K562 (cell line): ENCODE results near the gene CACNA1E. TPM values are rescaled to one million over a fixed set of nuclear protein-coding genes. Genes with fewer than 3 reads are reported as not detected.
A peak's percentile ranks its signal among the peaks of the same experiment; 100 is the strongest.

ENCODE experiments used
- FOXA1 ChIP-seq: fragments of 450-650 bp; IDR thresholded peaks from 2 replicates; pipeline ENCODE4 v1.6.1; 2016; ENCODE audit warnings: mild to moderate bottlenecking, borderline replicate concordance
- HSF4 ChIP-seq: fragments of 250-450 bp; sonication (Bioruptor Pico); IDR thresholded peaks from 2 replicates; pipeline ENCODE4 v2.1.2; 2022; ENCODE audit warnings: mild to moderate bottlenecking, moderate library complexity, borderline replicate concordance
- LARP7 ChIP-seq: fragments of 450-650 bp; IDR thresholded peaks from 2 replicates; pipeline ENCODE4 v1.6.1; 2016
- MCM3 ChIP-seq: fragments of 450-650 bp; IDR thresholded peaks from 2 replicates; pipeline ENCODE4 v1.6.1; 2016
- PHF21A ChIP-seq: fragments of 450-650 bp; IDR thresholded peaks from 2 replicates; pipeline ENCODE4 v1.6.1; 2017; ENCODE audit warnings: low read depth, borderline replicate concordance
- RCOR1 ChIP-seq, 2 experiments: IDR thresholded peaks; 2 replicates each; pipeline ENCODE4 v1.6.1; 2012; ENCODE audit warnings: low read depth in 2 of 2, low read length in 2 of 2, borderline replicate concordance in 1 of 2, improper control_type of control experiment in 1 of 2
- SRSF1 ChIP-seq: fragments of 200-400 bp; formaldehyde crosslinking; IDR thresholded peaks from 2 replicates; pipeline ENCODE4 v1.6.1; 2017; ENCODE audit warnings: mild to moderate bottlenecking, low read depth, low read length, moderate library complexity
- polyA plus RNA-seq, 8 experiments: library from polyadenylated mRNA; depleted of rRNA in 4 of 8; stranded (reverse) in 5 of 8; unstranded in 3 of 8; fragments of >200 nt; fragmentation: Nextera tagmentation in 2 of 8; fragmentation: Illumina TruSeq in 1 of 8; extraction: Ambion mirVana in 2 of 8; extraction: Trizol in 1 of 8; gene quantifications; 2 replicates each; pipeline versions ENCODE4 v1.2.1 to v1.2.3, GENCODE V29; 2011 to 2014; ENCODE audit warnings: inconsistent platforms in 1 of 8, missing spikeins in 1 of 8
- total RNA-seq, 7 experiments: library from RNA; depleted of rRNA in 6 of 7; stranded (reverse); fragments of >200 nt in 6 of 7; fragmentation: Illumina TruSeq in 2 of 7; extraction: Trizol in 2 of 7; gene quantifications; 2 replicates each; pipeline versions ENCODE4 v1.2.1 to v1.2.3, GENCODE V29; 2011 to 2021; ENCODE audit warnings: low replicate concordance in 1 of 7
- TF ChIP-seq, protein P1 (sequence below), 2 experiments: fragments of 450-650 bp; formaldehyde crosslinking in 1 of 2; IDR thresholded peaks; 2 replicates each; pipeline versions ENCODE4 v1.4.0 to v1.6.1; 2014 to 2020; ENCODE audit warnings: mild to moderate bottlenecking in 2 of 2, borderline replicate concordance in 1 of 2, low read depth in 1 of 2
- TF ChIP-seq, protein P2 (sequence below), 3 experiments: IDR thresholded peaks in 2 of 3; conservative IDR thresholded peaks in 1 of 3; 2 replicates each; pipeline ENCODE4 v1.5.1; 2011 to 2012; ENCODE audit warnings: low read length in 3 of 3, mild to moderate bottlenecking in 3 of 3, control low read depth in 2 of 3, improper control_type of control experiment in 1 of 3, inconsistent platforms in 1 of 3, low read depth in 1 of 3, mixed read lengths in 1 of 3, moderate library complexity in 1 of 3; ENCODE audit not compliant: insufficient read depth in 2 of 3
- TF ChIP-seq, protein P3 (sequence below): fragments of 250-450 bp; sonication (Bioruptor Pico); IDR thresholded peaks from 2 replicates; pipeline ENCODE4 v1.5.0; 2021
- TF ChIP-seq, protein P4 (sequence below): fragments of 250-450 bp; sonication (Bioruptor Pico); IDR thresholded peaks from 2 replicates; pipeline ENCODE4 v1.8.0; 2021; ENCODE audit warnings: moderate library complexity, mild to moderate bottlenecking, inconsistent platforms

CACNA1E gene
- total and polyA plus RNA-seq, 9 of the 15 experiments (the other 6 are each of a cell fraction or from before 2014, with no cell fraction given), result under 0.01 to 0.04 TPM; not detected in 7

GRCh38 chr1:181737056-181737455, 253.7 kb downstream of the CACNA1E start (continued):
- TF ChIP-seq, protein P1, sequence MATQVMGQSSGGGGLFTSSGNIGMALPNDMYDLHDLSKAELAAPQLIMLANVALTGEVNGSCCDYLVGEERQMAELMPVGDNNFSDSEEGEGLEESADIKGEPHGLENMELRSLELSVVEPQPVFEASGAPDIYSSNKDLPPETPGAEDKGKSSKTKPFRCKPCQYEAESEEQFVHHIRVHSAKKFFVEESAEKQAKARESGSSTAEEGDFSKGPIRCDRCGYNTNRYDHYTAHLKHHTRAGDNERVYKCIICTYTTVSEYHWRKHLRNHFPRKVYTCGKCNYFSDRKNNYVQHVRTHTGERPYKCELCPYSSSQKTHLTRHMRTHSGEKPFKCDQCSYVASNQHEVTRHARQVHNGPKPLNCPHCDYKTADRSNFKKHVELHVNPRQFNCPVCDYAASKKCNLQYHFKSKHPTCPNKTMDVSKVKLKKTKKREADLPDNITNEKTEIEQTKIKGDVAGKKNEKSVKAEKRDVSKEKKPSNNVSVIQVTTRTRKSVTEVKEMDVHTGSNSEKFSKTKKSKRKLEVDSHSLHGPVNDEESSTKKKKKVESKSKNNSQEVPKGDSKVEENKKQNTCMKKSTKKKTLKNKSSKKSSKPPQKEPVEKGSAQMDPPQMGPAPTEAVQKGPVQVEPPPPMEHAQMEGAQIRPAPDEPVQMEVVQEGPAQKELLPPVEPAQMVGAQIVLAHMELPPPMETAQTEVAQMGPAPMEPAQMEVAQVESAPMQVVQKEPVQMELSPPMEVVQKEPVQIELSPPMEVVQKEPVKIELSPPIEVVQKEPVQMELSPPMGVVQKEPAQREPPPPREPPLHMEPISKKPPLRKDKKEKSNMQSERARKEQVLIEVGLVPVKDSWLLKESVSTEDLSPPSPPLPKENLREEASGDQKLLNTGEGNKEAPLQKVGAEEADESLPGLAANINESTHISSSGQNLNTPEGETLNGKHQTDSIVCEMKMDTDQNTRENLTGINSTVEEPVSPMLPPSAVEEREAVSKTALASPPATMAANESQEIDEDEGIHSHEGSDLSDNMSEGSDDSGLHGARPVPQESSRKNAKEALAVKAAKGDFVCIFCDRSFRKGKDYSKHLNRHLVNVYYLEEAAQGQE (IDR thresholded peaks at IDR 0.05; ENCODE audit: borderline replicate concordance), result peak; percentile 67; the same call in 1 of the 2 replicates
- TF ChIP-seq, protein P1 (CRISPR knock-in tag; IDR thresholded peaks at IDR 0.05; ENCODE audit: low read depth), result no peak
- no peak for TF ChIP-seq LARP7
- TF ChIP-seq, protein P2, sequence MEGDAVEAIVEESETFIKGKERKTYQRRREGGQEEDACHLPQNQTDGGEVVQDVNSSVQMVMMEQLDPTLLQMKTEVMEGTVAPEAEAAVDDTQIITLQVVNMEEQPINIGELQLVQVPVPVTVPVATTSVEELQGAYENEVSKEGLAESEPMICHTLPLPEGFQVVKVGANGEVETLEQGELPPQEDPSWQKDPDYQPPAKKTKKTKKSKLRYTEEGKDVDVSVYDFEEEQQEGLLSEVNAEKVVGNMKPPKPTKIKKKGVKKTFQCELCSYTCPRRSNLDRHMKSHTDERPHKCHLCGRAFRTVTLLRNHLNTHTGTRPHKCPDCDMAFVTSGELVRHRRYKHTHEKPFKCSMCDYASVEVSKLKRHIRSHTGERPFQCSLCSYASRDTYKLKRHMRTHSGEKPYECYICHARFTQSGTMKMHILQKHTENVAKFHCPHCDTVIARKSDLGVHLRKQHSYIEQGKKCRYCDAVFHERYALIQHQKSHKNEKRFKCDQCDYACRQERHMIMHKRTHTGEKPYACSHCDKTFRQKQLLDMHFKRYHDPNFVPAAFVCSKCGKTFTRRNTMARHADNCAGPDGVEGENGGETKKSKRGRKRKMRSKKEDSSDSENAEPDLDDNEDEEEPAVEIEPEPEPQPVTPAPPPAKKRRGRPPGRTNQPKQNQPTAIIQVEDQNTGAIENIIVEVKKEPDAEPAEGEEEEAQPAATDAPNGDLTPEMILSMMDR (IDR thresholded peaks at IDR 0.05 in 2 of 3, conservative IDR thresholded peaks at IDR 0.05 in 1 of 3; ENCODE audit: insufficient read depth in 2 of 3, low read depth in 1 of 3, low read length in 3 of 3), result peak; percentile 11 to 54 (median 26); a peak in 2 of 6 replicates
- TF ChIP-seq, protein P3, sequence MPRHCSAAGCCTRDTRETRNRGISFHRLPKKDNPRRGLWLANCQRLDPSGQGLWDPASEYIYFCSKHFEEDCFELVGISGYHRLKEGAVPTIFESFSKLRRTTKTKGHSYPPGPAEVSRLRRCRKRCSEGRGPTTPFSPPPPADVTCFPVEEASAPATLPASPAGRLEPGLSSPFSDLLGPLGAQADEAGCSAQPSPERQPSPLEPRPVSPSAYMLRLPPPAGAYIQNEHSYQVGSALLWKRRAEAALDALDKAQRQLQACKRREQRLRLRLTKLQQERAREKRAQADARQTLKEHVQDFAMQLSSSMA (CRISPR knock-in tag), result no peak
- TF ChIP-seq MCM3, result no peak
- no peak for TF ChIP-seq PHF21A
- no peak for TF ChIP-seq FOXA1
- TF ChIP-seq SRSF1, result no peak
- no peak for TF ChIP-seq HSF4 (CRISPR knock-in tag)
- TF ChIP-seq, protein P4, sequence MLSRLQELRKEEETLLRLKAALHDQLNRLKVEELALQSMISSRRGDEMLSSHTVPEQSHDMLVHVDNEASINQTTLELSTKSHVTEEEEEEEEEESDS (CRISPR knock-in tag), result no peak
- TF ChIP-seq RCOR1 (IDR thresholded peaks at IDR 0.05; ENCODE audit: borderline replicate concordance in 1 of 2, low read depth in 2 of 2, low read length in 2 of 2), result no peak
